Neuron (in vitro differentiated cells): ENCODE measurements around the gene CCDC158.
A peak's percentile ranks its signal among the peaks of the same experiment; 100 is the strongest.
"Not testable (repeated sequence)": the region's sequence is repeated elsewhere in the genome, so short reads cannot be mapped to it uniquely, and the experiment has no call there.

Experiments
- H2AFZ ChIP-seq: one replicate; pipeline ENCODE4 v1.6.1; 2013; ENCODE audit warnings: low read depth, mild to moderate bottlenecking, inconsistent platforms, low read length, moderate library complexity
- H3K27me3 ChIP-seq: one replicate; pipeline ENCODE4 v1.6.1; 2013; ENCODE audit warnings: low read length; ENCODE audit not compliant: insufficient read depth
- H3K36me3 ChIP-seq: one replicate; pipeline ENCODE4 v1.6.1; 2013; ENCODE audit warnings: low read length; ENCODE audit not compliant: insufficient read depth
- H3K4me1 ChIP-seq: one replicate; pipeline ENCODE4 v1.6.1; 2013; ENCODE audit warnings: low read length; ENCODE audit not compliant: insufficient read depth
- H3K4me3 ChIP-seq: 2 replicates; pipeline ENCODE4 v1.5.1; 2013; ENCODE audit warnings: mild to moderate bottlenecking, low read length, moderate library complexity
- H3K9me3 ChIP-seq: one replicate; pipeline ENCODE4 v1.6.1; 2013; ENCODE audit warnings: low read length

Gene CCDC158

GRCh38 chr4:76447393-76447851, 26.5 kb upstream of the CCDC158 start:
- Histone ChIP-seq H3K9me3 (no peaks in the 10 kb centered on the region), H3K27me3 (no peaks in the 10 kb centered on the region)

GRCh38 chr4:76445911-76446310, 25.0 kb upstream of the CCDC158 start:
- Histone ChIP-seq H3K4me3 (no peak overlapping the region), H2AFZ (no peak overlapping the region), H3K36me3 (no peaks in the 10 kb centered on the region), H3K9me3 (no peaks in the 10 kb centered on the region), H3K4me1 (peaks cover 49% of the 10 kb centered on the region), H3K27me3 (no peaks in the 10 kb centered on the region)

More at GRCh38 chr4:76447393-76447851, 26.5 kb upstream of the CCDC158 start:
- no peak overlapping the region for H3K4me3 ChIP-seq
- no peaks in the 10 kb centered on the region for H3K36me3 ChIP-seq
- no peak overlapping the region for H2AFZ ChIP-seq
- peaks cover 49% of the 10 kb centered on the region for H3K4me1 ChIP-seq

- Histone ChIP-seq H3K4me3 (no peak overlapping the region), H3K36me3 (peaks cover 10% of the 10 kb centered on the region), H3K4me1 (peaks cover 23% of the 10 kb centered on the region), H3K9me3 (peaks cover 9% of the 10 kb centered on the region), H3K27me3 (no peaks in the 10 kb centered on the region), H2AFZ (no peak overlapping the region)
Measured at GRCh38 chr4:76443376-76443775, 22.4 kb upstream of the CCDC158 start.

- Histone ChIP-seq H3K36me3 (peaks cover 10% of the 10 kb centered on the region), H3K27me3 (no peaks in the 10 kb centered on the region), H2AFZ (no peak overlapping the region), H3K9me3 (peaks cover 9% of the 10 kb centered on the region), H3K4me3 (no peak overlapping the region), H3K4me1 (peaks cover 22% of the 10 kb centered on the region)
Measured at GRCh38 chr4:76442807-76443206, 21.9 kb upstream of the CCDC158 start.

DNA sequence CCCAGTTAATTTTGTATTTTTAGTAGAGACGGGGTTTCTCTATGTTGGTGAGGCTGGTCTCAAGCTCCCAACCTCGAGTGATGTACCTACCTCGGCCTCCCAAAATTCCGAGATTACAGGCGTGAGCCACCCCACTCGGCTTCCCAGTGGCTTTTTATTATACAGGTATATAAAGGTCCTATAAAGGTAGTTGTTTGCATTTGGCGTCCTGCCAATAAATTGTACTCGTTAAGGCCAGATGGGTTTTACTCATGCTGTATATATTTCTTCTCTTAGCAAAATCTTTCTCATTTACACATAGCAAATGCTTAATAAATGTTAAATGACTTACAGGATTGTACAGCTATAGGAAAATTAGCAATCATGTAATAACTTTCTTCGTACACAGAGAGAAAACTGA, 20.9 kb upstream of the CCDC158 start:
- Histone ChIP-seq H3K36me3 (peaks cover 10% of the 10 kb centered on the region), H3K27me3 (no peaks in the 10 kb centered on the region), H3K4me1 (peaks cover 17% of the 10 kb centered on the region), H3K4me3 (no peak overlapping the region), H3K9me3 (peaks cover 9% of the 10 kb centered on the region), H2AFZ (no peak overlapping the region)

- H3K4me3 ChIP-seq = no peak overlapping the region
- H3K27me3 ChIP-seq = no peaks in the 10 kb centered on the region
- no peak overlapping the region for H2AFZ ChIP-seq
- H3K9me3 ChIP-seq = peaks cover 9% of the 10 kb centered on the region
- H3K36me3 ChIP-seq = peaks cover 10% of the 10 kb centered on the region
- H3K4me1 ChIP-seq = peaks cover 11% of the 10 kb centered on the region
Measured at GRCh38 chr4:76439491-76439890, 18.6 kb upstream of the CCDC158 start.

DNA sequence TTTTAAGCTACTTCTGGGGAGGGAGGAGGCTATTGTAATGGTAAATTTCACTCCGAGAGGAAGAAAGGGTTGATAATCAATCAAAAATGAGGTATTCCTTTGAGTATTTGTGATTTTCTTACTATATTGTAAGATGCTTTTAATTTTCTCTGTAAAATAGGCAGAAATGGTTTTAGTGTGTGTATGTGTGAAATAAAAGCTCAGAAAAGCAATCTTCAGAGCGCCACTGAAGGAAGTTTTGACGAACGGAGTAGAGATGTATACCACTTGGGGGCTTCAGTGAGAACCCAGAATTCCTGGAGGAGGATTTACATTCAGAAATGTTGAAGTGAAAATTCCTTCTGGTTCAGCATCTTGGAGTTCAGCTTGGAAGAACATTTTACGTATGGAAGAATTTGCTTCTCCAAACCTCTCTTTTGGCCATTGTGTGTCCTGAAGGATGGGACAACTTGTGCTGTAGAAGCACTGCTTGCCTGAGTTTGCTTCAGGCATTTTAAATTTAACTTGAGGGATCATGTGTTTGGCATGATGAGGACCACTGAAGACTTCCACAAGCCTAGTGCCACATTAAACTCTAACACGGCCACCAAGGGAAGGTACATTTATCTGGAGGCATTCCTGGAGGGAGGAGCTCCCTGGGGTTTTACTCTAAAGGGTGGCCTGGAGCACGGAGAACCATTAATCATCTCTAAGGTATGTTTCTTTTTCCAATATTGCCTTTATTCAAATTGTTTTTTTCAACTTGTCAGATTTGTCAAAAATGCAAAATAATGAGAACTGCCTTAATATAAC, 14.8 kb upstream of the CCDC158 start:
- H3K4me1 ChIP-seq = peaks cover 34% of the 10 kb centered on the region
- no peaks in the 10 kb centered on the region for H3K27me3 ChIP-seq
- peaks cover 7% of the 10 kb centered on the region for H3K9me3 ChIP-seq
- peak overlapping the region; percentile 91 for H3K4me3 ChIP-seq
- peak overlapping the region; percentile 96 for H2AFZ ChIP-seq
- H3K36me3 ChIP-seq = peaks cover 10% of the 10 kb centered on the region

DNA sequence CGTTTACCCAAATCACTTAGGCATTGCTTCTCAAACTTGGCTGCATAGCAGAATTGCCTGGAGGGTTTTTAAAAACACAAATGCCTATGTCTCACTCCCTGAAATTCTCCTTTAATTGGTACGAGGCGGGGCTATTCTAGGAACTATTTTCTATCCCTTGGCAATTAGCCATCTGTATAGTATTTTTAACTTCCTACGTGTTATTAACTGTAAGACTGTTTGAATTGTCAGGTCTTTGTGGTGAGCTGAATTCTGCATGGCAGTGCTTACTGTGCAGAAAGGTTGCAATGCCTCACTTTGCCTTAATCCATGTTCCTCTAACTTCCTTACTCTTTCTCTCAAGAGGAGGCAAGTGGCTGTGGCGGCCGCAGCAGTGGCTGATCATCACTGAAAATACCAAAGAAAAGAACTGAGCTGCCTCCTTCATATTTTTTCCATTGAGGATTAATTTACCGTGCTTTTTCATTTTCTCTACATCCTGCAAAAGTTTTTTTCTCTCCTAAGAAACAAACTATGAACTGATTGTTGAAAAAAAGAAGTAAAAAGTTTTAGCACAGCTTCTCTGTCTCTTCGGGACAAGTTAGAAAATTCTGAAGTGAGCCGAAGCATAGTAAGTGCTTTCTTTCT, 14.1 kb upstream of the CCDC158 start, which contains the start of gene SHROOM3:
Gene SHROOM3 (plus strand): TSS at position 329 of the 627 bp plus-strand sequence. CDS start 824 bp downstream, outside the sequence.
- H3K4me1 ChIP-seq = peaks cover 36% of the 10 kb centered on the region
- peaks cover 7% of the 10 kb centered on the region for H3K36me3 ChIP-seq
- H3K9me3 ChIP-seq = peaks cover 4% of the 10 kb centered on the region
- H2AFZ ChIP-seq = peak within 1 kb of the TSS; percentile 96
- H3K4me3 ChIP-seq = peak within 1 kb of the TSS; percentile 91
- no peaks in the 10 kb centered on the region for H3K27me3 ChIP-seq

DNA sequence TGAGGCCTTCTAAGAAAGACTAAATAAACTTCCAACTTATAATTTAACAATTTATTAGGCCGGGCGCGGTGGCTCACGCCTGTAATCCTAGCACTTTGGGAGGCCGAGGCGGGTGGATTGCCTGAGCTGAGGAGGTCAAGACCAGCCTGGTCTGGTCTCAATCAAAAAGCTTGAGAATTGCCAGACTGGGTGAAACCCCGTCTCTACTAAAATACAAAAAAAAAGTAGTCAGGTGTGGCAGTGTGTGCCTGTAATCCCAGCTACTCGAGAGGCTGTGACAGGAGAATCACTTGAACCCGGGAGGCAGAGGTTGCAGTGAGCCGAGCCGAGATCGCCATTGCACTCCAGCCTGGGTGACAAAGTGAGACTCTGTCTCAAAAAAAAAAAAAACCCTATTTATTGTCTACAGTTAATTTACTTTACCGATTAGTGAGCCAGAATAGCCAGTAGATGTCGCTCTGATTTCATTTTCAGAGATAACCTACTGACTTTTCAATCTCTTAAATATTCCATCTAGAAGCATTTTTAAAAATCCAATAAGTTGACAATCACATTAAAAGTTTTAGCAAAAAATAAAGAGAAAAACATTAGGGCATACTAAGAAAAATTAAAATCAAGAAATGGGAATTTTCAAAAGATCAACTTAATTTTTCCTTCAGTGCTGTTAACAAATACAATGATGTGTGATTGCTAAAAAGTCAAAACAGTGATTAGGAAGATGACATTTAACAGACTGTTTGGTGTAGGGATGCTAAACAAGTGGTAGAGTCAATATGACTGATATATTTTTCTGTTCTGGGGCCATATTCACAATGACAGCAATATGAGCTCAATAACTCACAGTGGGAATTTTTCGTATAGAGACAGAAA, 9.8 kb upstream of the CCDC158 start:
- Histone ChIP-seq H3K27me3 (no peaks in the 10 kb centered on the region), H3K9me3 (no peaks in the 10 kb centered on the region), H3K4me3 (no peak overlapping the region), H2AFZ (no peak overlapping the region), H3K36me3 (no peaks in the 10 kb centered on the region), H3K4me1 (peaks cover 29% of the 10 kb centered on the region)

DNA sequence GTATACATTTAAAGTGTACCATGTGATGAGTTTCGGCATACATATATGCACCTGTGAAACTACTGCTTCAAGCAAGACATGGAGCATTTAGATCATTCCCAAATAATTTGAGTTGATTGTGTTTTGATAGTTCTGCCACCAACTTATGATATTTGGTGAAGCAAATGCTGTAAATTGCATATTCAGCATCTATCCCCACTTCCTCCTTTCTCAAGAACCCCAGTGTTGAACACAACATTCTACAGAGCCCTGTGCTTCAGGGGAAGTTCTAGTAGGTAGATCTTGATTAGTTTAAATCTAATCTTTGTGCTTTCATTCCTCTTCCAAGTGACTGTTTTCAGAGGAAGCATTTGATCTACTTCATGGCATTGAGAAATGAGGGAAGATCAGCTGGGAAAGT, 8.7 kb upstream of the CCDC158 start:
- no peak overlapping the region for H3K4me3 ChIP-seq
- no peaks in the 10 kb centered on the region for H3K9me3 ChIP-seq
- H2AFZ ChIP-seq = no peak overlapping the region
- H3K36me3 ChIP-seq = no peaks in the 10 kb centered on the region
- H3K4me1 ChIP-seq = peaks cover 28% of the 10 kb centered on the region
- no peaks in the 10 kb centered on the region for H3K27me3 ChIP-seq

DNA sequence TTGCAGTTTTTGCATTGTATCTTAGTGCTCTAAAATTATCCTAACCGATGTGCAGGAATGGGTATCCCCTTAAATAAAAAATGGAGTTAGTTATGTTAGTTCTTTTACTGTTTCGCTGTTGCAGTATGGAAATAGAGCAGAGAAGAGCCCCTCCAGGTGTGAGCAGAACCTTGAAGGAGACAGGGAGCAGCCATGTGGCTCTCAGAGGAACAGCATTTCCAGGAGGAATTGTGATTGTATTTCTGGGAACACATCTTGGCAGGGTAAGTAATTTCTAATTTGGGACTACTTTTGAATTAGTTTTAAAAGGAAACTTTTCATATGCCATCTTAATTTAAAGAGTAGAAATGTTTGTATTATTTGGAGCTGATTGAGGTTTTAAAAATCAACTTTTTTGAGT, 5.3 kb upstream of the CCDC158 start:
- no peak overlapping the region for H3K4me3 ChIP-seq
- H3K27me3 ChIP-seq = no peaks in the 10 kb centered on the region
- H3K9me3 ChIP-seq = no peaks in the 10 kb centered on the region
- no peaks in the 10 kb centered on the region for H3K36me3 ChIP-seq
- no peak overlapping the region for H2AFZ ChIP-seq
- peaks cover 13% of the 10 kb centered on the region for H3K4me1 ChIP-seq

DNA sequence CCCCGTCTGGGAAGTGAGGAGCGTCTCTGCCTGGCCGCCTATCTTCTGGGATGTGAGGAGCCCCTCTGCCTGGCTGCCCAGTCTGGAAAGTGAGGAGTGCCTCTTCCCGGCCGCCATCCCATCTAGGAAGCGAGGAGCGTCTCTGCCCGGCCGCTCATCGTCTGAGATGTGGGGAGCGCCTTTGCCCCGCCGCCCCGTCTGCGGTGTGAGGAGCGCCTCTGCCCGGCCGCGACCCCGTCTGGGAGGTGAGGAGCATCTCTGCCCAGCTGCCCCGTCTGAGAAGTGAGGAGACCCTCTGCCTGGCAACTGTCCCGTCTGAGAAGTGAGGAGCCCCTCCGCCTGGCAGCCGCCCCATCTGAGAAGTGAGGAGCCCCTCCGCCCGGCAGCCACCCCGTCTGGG, 2.2 kb upstream of the CCDC158 start:
- not testable (repeated sequence) for H3K4me3 ChIP-seq, H3K27me3 ChIP-seq

More for the DNA sequence above, 2.2 kb upstream of the CCDC158 start:
- H3K36me3 ChIP-seq, H2AFZ ChIP-seq, H3K4me1 ChIP-seq, H3K9me3 ChIP-seq: not testable (repeated sequence)
